Measurements from ENCODE around the gene GDPD4. TPM values are rescaled to one million over a fixed set of nuclear protein-coding genes. Genes with fewer than 3 reads are reported as not detected.
A peak's percentile ranks its signal among the peaks of the same experiment; 100 is the strongest.

The GDPD4 gene
- total and polyA plus RNA-seq, 9 of the 15 experiments (the other 6 are each of a cell fraction or from before 2014, with no cell fraction given): 0.40 TPM; not detected in 8

GRCh38 chr11:77191823-77192495 lies 109.5 kb downstream of the GDPD4 start (continued):
- TF ChIP-seq BRF2 (IDR thresholded peaks at IDR 0.05; ENCODE audit: borderline replicate concordance, insufficient read depth, insufficient read length) (no peak), CBFB (CRISPR knock-in tag; IDR thresholded peaks at IDR 0.05) (peak; percentile 85; the same call in 1 of the 2 replicates), BHLHE40 (IDR thresholded peaks at IDR 0.05; ENCODE audit: low read length) (no peak; the same call in 1 of the 2 replicates), ZNF764 (CRISPR knock-in tag; IDR thresholded peaks at IDR 0.05; ENCODE audit: low read depth) (no peak), ZBTB8A (IDR thresholded peaks at IDR 0.05; ENCODE audit: partially characterized antibody) (no peak), MYBL2 (IDR thresholded peaks at IDR 0.05; ENCODE audit: low read depth) (no peak), MYBL2 (CRISPR knock-in tag; IDR thresholded peaks at IDR 0.05; ENCODE audit: borderline replicate concordance) (no peak), ZNF75A (CRISPR knock-in tag; IDR thresholded peaks at IDR 0.05) (no peak), SP2 (IDR thresholded peaks at IDR 0.05; ENCODE audit: extremely low read depth, low read depth, low read length, poor library complexity, severe bottlenecking) (no peak), MEF2A (IDR thresholded peaks at IDR 0.05; ENCODE audit: control insufficient read depth, low read depth, low read length) (no peak), SRSF9 (IDR thresholded peaks at IDR 0.05; ENCODE audit: borderline replicate concordance, low read depth, low read length) (no peak), STAG1 (CRISPR knock-in tag; IDR thresholded peaks at IDR 0.05; ENCODE audit: borderline replicate concordance) (peak; percentile 81; the same call in 1 of the 2 replicates), OTX1 (CRISPR knock-in tag; IDR thresholded peaks at IDR 0.05) (no peak), YBX1 (IDR thresholded peaks at IDR 0.05) (no peak), KDM2B (CRISPR knock-in tag; IDR thresholded peaks at IDR 0.05) (no peak), ZNF644 (tag; IDR thresholded peaks at IDR 0.05; ENCODE audit: low read depth) (no peak), U2AF2 (optimal IDR thresholded peaks at IDR 0.05; ENCODE audit: low read depth, low read length) (no peak), UBTF (IDR thresholded peaks at IDR 0.05; ENCODE audit: borderline replicate concordance in 1 of 2, low read depth in 2 of 2, low read length in 2 of 2) (0 out of 4 replicates have a peak, but pooled peaks of 1 of the 2 experiments have one; percentile 18), RFX5 (IDR thresholded peaks at IDR 0.05; ENCODE audit: low read depth, low read length) (no peak), DEAF1 (CRISPR knock-in tag; IDR thresholded peaks at IDR 0.05) (peak; percentile 65), TCF3 (CRISPR knock-in tag; IDR thresholded peaks at IDR 0.05) (no peak; the same call in 1 of the 2 replicates), BDP1 (IDR thresholded peaks at IDR 0.05; ENCODE audit: insufficient read depth, insufficient read length) (no peak)
